ENCODE data around the gene LRBA. TPM values are rescaled to one million over a fixed set of nuclear protein-coding genes. Genes with fewer than 3 reads are reported as not detected.

Gene LRBA
- total and polyA plus RNA-seq, 2 donors, result 11.6 to 92.0 TPM

DNA sequence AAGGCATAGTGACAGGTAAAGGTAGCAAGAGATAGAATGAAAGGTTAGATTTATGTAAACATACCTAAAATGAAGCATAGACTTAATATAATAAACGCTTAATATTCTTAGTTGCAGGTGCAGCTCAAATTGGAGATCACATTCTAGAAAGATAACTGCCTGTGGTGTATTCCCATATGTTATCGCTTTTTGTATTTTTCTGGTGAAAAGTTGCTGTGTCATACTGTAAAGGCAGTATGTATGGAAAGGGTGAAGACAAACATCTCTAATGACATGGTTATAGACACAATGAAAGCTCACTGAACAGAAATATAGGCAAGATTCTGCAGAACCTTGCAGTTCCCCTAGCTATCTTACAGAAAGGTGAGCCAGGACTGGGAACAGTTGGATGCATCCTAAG, 696.6 kb downstream of the LRBA start:
- Histone ChIP-seq H3K4me1 (ENCODE audit: insufficient read depth) (no peaks in the 10 kb centered on the region), H3K27ac (ENCODE audit: low read depth) (no peak overlapping the region), H3K36me3 (ENCODE audit: insufficient read depth) (peaks cover 3% of the 10 kb centered on the region), H3K4me3 (ENCODE audit: low read depth, low read length) (no peak overlapping the region)
- WGBS, result 51% methylated on average over 2 of the region's 2 CpGs
- no peak for DNase-seq (ENCODE audit: extremely low spot score)

DNA sequence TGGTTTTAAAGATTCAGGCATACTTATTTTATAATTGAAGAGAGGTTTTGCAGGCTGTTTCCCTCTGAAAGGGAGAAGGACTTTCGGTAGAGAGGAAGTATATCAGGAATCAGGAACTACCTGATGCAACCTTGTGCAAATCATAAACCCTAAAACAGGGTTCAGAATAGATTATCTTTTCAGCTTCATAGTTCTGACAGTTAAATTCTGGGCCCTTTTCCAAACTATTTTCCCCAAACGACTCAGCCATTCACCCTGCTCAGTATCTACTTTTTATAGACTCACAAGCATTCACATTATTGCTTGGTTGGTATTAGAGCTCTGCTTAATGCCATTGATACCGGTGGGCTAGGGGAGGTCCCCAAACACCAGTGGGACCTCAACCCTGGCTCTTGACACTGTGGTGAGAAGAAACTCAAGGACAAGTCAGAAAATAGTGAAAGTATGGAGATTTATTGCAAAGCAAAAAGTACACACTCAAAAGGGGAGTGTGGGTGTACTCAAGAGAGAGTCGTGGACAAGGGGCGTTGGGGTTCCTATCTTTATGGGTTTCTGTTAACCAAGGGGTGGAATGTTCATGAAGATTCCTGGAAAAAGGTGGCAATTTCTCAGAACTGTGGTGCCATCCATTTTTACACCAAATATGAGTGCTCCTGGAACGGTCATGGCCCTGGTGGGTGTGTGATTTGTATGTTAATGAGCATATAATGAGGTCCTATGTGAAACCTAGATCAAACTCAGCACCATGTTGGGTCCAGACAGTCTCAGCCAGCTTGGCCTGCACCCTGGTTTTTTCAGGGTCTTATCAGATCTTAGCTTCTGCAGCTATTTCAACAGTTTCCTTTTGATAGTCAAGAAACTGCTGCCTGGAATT, 698.5 kb downstream of the LRBA start:
- DNase-seq (ENCODE audit: extremely low spot score), result no peak
- no peaks in the 10 kb centered on the region for H3K4me1 ChIP-seq (ENCODE audit: insufficient read depth)

DNA sequence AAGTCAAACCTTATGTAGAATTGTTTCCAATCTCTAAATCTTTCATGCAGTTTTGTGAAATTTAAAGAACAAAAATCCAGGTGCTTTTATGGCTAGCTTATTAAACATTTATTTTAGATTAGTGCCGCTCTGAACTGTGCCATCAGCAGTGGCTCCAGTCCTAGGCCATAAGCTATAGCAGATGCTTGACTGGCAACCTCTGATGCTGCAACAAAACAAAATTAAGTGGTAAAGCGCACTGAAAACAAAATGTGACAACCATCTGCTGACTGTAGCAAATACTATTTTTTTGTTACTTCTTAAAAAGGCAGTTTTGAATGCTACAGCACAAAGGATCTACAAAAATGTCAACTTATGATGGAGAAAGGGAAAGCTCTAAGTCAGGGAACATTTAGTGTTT, 699.4 kb downstream of the LRBA start:
- Histone ChIP-seq H3K4me1 (ENCODE audit: insufficient read depth) (no peaks in the 10 kb centered on the region), H3K27ac (ENCODE audit: low read depth) (no peak overlapping the region), H3K4me3 (ENCODE audit: low read depth, low read length) (no peak overlapping the region), H3K36me3 (ENCODE audit: insufficient read depth) (peaks cover 3% of the 10 kb centered on the region)
- no peak for DNase-seq (ENCODE audit: extremely low spot score)
- WGBS, result 98% methylated on average over 2 of the region's 2 CpGs

More for the DNA sequence above, 698.5 kb downstream of the LRBA start:
- 63% methylated on average over 6 of the region's 6 CpGs for WGBS
- Histone ChIP-seq H3K27ac (ENCODE audit: low read depth) (no peak overlapping the region), H3K4me3 (ENCODE audit: low read depth, low read length) (no peak overlapping the region), H3K36me3 (ENCODE audit: insufficient read depth) (peaks cover 3% of the 10 kb centered on the region)

DNA sequence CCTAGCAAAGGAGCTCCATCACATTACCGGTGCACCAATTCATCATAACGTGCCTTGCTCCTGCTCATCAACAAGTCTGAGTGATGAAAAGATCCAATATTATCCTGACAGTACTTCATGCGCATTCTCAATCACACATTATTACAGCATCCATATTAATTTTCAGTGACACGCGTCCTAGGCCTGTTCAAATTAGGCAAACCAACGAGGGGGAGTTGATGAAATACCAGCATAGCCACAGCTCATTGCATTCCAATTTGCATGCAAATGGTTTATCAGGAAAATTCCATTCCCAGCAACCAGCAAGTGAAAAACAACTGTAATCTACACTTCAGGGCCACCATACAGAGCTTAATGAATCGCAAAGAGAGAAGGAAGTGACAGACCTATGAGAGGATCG, 699.9 kb downstream of the LRBA start:
- DNase-seq (ENCODE audit: extremely low spot score), result no peak

DNA sequence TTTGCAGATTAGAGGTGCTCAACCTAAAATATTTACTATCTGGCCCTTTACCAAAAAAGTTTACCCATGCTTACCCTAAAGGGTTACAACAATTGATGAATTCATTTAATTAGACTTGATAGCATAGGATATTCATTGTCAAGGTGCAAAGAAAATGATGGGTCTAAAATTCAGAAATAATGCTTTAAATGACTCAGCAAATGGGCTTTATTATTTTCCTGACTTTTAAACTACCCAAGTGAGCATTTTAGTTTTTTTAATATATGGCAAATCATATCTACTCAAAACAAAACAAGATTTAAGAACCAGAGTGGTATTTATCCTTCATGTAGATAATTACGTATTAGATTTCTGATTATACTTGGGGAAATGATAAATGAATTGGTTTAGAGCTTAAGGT, 701.1 kb downstream of the LRBA start:
- DNase-seq (ENCODE audit: extremely low spot score), result no peak
- Histone ChIP-seq H3K27ac (ENCODE audit: low read depth) (no peak overlapping the region), H3K36me3 (ENCODE audit: insufficient read depth) (peaks cover 3% of the 10 kb centered on the region), H3K4me3 (ENCODE audit: low read depth, low read length) (no peak overlapping the region), H3K4me1 (ENCODE audit: insufficient read depth) (no peaks in the 10 kb centered on the region)
- 97% methylated on average over 1 of the region's 1 CpG for WGBS

More for the DNA sequence above, 699.9 kb downstream of the LRBA start:
- H3K36me3 ChIP-seq (ENCODE audit: insufficient read depth), result peaks cover 3% of the 10 kb centered on the region
- WGBS, result 84% methylated on average over 8 of the region's 8 CpGs
- no peak overlapping the region for H3K4me3 ChIP-seq (ENCODE audit: low read depth, low read length)
- no peak overlapping the region for H3K27ac ChIP-seq (ENCODE audit: low read depth)
- H3K4me1 ChIP-seq (ENCODE audit: insufficient read depth), result no peaks in the 10 kb centered on the region

DNA sequence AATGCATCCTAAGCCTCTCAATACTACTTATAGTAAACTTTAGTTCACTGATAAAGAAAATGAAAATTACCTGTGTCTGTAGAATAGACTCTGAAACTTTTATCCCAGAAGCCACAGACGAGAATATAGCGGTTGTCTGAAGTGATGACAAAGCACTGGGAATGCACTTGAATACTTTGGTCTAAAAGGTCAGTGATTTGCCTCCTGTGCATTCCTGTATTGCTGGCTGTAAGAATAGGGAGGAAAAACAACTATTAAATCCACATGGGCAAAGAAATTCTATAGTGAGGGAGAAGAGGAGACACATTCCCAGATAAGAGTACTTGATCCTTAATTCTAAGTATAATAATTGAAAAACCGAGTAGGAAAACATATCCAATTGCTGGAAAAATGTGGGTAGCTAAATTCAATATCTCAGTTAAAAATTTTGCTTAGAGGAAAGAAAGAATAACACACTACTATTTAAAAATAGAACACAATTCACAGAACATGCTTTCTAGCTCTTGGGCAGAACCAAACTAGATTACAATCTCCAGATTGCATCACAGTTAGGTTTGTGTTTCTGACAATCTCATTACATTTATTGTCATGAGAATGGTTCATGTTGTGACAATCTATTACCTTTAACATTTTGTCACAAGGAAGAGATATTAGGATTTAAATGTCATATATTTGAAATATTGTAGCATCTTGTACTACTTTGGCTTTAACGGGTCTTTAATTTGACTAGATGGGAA, 704.8 kb downstream of the LRBA start:
- Histone ChIP-seq H3K27ac (ENCODE audit: low read depth) (no peak overlapping the region), H3K4me1 (ENCODE audit: insufficient read depth) (no peaks in the 10 kb centered on the region), H3K4me3 (ENCODE audit: low read depth, low read length) (no peak overlapping the region), H3K36me3 (ENCODE audit: insufficient read depth) (peaks cover 1% of the 10 kb centered on the region)
- no peak for DNase-seq (ENCODE audit: extremely low spot score)
- 73% methylated on average over 4 of the region's 4 CpGs for WGBS

DNA sequence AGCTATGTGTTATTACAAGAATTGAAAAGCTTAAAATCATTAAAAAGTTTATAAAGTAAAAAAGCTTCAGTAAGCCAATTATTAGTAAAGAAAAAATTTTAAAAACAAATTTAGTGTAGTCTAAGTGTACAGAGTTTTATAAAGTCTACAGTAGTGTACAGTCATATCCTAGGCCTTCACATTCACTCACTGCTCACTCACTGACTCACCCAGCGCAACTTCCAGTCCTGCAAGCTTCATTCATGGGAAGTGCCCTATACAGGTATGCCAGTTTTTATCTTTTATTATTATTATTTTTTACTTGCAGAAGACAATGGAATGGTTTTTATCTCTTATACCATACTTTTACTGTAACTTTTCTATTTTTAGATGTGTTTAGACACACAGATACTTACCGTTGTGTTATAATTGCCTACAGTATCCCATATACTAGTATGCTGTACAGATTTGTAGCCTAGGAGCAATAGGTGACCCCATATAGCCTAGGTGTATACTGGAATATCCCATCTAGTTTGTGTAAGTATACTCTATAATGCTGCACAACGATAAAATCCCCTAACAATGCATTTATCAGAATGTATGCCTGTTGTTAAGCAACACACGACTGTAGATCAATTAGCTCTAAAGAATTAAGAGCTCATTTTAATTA, 706.1 kb downstream of the LRBA start:
- WGBS, result 92% methylated on average over 4 of the region's 4 CpGs
- H3K4me3 ChIP-seq (ENCODE audit: low read depth, low read length), result no peak overlapping the region
- no peaks in the 10 kb centered on the region for H3K4me1 ChIP-seq (ENCODE audit: insufficient read depth)
- H3K36me3 ChIP-seq (ENCODE audit: insufficient read depth), result no peaks in the 10 kb centered on the region
- DNase-seq (ENCODE audit: extremely low spot score), result no peak
- no peak overlapping the region for H3K27ac ChIP-seq (ENCODE audit: low read depth)

DNA sequence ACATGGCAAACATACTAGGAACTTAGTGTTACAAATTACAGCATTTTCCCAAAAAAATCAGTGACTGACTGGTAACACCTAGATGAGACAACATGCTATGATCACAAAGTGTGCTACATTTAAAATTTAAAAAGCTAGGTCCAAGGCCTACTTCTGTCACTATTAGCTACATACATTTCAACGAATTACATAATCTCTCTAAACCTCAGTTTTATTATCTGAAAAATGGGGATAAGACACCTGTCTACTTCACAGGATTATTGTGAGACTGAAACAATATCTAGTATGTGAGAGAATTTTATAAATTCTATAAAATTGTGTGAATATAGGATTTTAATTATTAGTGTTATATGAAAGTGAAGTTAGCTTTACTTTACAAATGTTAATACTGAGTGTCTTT, 708.4 kb downstream of the LRBA start:
- no peak overlapping the region for H3K4me3 ChIP-seq (ENCODE audit: low read depth, low read length)
- WGBS, result 86% methylated on average over 1 of the region's 1 CpG
- H3K36me3 ChIP-seq (ENCODE audit: insufficient read depth), result no peaks in the 10 kb centered on the region
- no peaks in the 10 kb centered on the region for H3K4me1 ChIP-seq (ENCODE audit: insufficient read depth)
- DNase-seq (ENCODE audit: extremely low spot score), result no peak
- H3K27ac ChIP-seq (ENCODE audit: low read depth), result no peak overlapping the region

DNA sequence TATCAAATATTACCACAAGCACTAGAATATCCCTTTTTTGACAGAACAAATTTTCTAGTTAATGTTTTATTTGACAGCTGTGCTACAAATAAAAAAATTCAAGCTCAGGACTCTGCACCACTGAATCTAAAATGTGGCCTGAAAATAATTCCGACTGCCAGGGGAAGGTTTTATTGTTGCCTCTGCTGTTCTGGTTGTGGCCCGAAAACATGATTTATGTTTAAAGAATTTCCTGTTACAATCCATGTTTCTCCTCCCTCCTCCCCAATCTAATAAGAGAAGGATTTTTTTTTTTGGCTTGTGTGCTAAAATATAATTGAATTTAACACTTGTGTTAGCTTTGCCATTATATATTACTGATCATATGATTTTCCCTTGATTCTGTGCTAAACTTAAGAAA, 709.1 kb downstream of the LRBA start:
- 19% methylated on average over 2 of the region's 2 CpGs for WGBS
- DNase-seq (ENCODE audit: extremely low spot score), result no peak
- Histone ChIP-seq H3K36me3 (ENCODE audit: insufficient read depth) (no peaks in the 10 kb centered on the region), H3K4me1 (ENCODE audit: insufficient read depth) (no peaks in the 10 kb centered on the region), H3K4me3 (ENCODE audit: low read depth, low read length) (no peak overlapping the region), H3K27ac (ENCODE audit: low read depth) (no peak overlapping the region)

DNA sequence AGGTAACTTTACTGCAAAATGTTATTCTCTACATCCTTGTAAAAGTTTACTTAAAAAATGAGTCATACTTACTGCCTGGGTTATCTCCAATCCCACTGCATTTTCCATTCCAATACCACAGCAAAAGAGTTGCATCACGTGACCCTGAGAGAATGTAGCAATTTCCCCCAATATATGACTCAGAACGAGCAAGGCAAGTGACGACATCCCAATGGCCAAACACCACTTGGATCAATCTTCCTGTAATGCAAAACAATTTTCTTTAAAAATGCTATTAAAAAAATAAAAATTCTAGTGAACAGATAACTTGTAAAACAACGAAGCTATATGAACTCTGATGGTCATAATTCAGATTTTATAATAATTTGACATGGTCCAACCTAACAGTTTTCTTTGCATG, 712.5 kb downstream of the LRBA start:
- Histone ChIP-seq H3K36me3 (ENCODE audit: insufficient read depth) (no peaks in the 10 kb centered on the region), H3K4me1 (ENCODE audit: insufficient read depth) (no peaks in the 10 kb centered on the region), H3K4me3 (ENCODE audit: low read depth, low read length) (no peak overlapping the region), H3K27ac (ENCODE audit: low read depth) (no peak overlapping the region)
- DNase-seq (ENCODE audit: extremely low spot score), result no peak
- 63% methylated on average over 4 of the region's 4 CpGs for WGBS

DNA sequence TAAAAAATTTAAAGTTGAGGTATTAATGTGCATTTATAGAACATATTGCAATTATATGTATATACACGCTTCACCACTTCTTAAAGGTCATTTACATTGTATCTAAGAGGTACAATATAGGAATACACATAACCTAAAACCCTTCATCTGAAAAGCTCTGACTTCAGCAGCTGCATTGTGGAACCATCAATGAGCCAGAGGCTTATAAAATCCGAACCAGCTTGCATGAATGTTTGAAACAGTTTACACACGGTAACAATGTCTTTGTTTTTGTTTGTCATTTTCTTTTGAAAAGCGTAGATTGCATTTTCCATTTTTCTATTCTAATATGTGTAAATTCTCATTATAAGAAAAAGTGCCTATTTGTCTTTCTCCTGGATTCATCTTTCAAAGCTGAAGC, 715.3 kb downstream of the LRBA start:
- H3K4me1 ChIP-seq (ENCODE audit: insufficient read depth), result no peaks in the 10 kb centered on the region
- 94% methylated on average over 4 of the region's 4 CpGs for WGBS
- no peak overlapping the region for H3K4me3 ChIP-seq (ENCODE audit: low read depth, low read length)

DNA sequence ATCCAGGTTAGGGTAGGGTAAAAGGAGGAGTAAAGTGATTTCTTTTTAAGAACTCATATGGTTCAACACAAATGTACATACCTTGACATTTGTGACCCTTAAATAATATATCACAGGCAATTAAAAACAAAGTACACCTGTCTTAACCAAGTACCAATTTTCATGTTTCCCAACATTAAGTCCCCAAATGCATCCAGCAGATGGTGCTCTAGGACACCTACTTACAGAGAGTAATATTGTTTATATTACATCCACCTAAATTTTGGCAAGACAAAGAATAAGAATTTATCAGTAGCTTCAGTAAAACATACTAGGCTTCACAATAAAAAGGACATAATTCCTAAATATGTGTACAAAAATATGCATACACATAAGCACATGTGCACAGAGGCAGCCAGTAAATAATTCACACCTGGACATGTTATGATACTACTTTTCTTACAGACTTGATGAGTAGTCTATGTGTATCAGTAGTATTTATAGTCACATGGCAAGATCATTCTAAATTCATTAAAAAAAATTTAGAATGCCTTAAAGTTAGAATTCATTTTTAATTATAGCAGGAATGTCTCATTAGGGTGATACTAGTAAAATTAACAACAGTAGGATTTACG, 717.1 kb downstream of the LRBA start:
- WGBS, result 92% methylated on average over 1 of the region's 1 CpG
- H3K4me3 ChIP-seq (ENCODE audit: low read depth, low read length), result no peak overlapping the region
- H3K4me1 ChIP-seq (ENCODE audit: insufficient read depth), result no peaks in the 10 kb centered on the region
- H3K27ac ChIP-seq (ENCODE audit: low read depth), result no peak overlapping the region
- H3K36me3 ChIP-seq (ENCODE audit: insufficient read depth), result no peaks in the 10 kb centered on the region
- DNase-seq (ENCODE audit: extremely low spot score), result no peak

More for the DNA sequence above, 715.3 kb downstream of the LRBA start:
- no peak for DNase-seq (ENCODE audit: extremely low spot score)
- no peak overlapping the region for H3K27ac ChIP-seq (ENCODE audit: low read depth)
- H3K36me3 ChIP-seq (ENCODE audit: insufficient read depth), result no peaks in the 10 kb centered on the region

DNA sequence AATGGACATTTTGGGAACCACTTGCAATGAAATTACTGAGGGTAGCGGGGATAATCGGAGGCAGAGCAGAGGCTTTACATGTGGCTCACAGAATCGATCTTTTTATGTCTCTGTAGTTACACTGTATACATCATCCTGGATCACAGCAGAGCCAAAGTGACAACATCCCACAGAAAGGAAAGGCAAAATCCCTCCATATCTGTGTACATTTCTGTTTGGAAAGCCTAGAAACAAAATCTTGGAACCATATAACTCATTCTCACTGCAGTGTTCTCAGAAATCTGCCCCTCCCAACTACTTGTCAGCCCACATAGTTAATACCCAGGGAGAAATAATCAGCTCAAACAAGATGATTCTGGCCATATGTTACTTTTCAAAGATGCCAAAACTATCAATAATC, 725.2 kb downstream of the LRBA start:
- WGBS, result 61% methylated on average over 3 of the region's 3 CpGs

More for the DNA sequence above, 725.2 kb downstream of the LRBA start:
- Histone ChIP-seq H3K4me3 (ENCODE audit: low read depth, low read length) (no peak overlapping the region), H3K27ac (ENCODE audit: low read depth) (no peak overlapping the region), H3K36me3 (ENCODE audit: insufficient read depth) (no peaks in the 10 kb centered on the region), H3K4me1 (ENCODE audit: insufficient read depth) (no peaks in the 10 kb centered on the region)
- DNase-seq (ENCODE audit: extremely low spot score), result no peak

All from urinary bladder (tissue), 4 donors.